Measurements from ENCODE around the gene SCYL1. TPM values are rescaled to one million over a fixed set of nuclear protein-coding genes. Genes with fewer than 3 reads are reported as not detected.
"Not testable (repeated sequence)": the region's sequence is repeated elsewhere in the genome, so short reads cannot be mapped to it uniquely, and the experiment has no call there.

The SCYL1 gene
- total RNA-seq, 4 donors from 2014 or later: 70.6 to 97.6 (median 89.2) TPM

DNA sequence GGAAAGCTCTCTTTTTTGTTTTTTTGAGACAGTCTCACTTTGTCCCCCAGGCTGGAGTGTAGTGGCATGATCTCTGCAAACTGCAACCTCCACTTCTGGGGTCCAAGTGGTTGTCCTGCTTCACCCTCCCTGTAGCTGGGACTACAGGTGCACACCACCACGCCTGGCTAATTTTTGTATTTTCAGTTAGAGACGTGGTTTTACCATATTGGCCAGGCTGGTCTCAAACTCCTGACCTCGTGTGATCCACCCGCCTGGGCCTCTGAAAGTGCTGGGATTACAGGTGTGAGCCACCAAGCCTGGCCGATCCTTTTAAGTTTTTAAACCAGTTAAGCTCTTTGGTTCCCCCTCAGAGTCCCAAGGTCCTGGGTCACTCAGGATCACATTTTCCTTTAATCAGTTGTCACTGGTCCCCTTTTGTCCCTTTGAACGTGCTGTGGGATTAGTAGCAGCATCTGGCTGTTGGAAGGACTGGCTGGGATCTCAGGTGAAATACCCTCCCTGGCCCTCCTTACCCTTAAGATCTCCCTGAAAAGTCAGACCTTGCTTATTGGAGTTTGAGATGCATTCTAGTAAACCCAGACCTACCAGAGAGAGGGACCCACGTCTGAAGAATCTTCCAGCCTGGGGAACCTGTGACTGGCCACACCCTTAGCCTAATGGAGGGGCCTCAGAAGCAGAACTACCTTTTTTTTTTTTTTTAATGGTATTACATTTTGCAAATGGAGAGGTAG, 17.9 kb upstream of the SCYL1 start:
- H3K4me3 ChIP-seq: peak overlapping the region; percentile 74 to 97
- 8 to 14% methylated on average over 5 to 7 of the region's 7 CpGs for WGBS, 2 donors (ENCODE audit: low coverage in 1 of 2)
- H3K4me1 ChIP-seq: peaks cover 7 to 58% (median 14%) of the 10 kb centered on the region in 3 donors
- peak overlapping the region; percentile 90 to 100 (median 97) for H3K27ac ChIP-seq
- TF ChIP-seq EP300 (IDR thresholded peaks at IDR 0.05): no peak
- peak; percentile 86 for TF ChIP-seq POLR2AphosphoS5 (IDR thresholded peaks at IDR 0.05)
- TF ChIP-seq POLR2A (IDR thresholded peaks at IDR 0.05): peak; percentile 49 to 52
- peak in 1 of 4 experiments; percentile 12 for TF ChIP-seq CTCF (IDR thresholded peaks at IDR 0.05)
- no peaks in the 10 kb centered on the region for H3K9me3 ChIP-seq
- peak; percentile 36 for ATAC-seq
- H3K36me3 ChIP-seq: peaks cover 34 to 50% of the 10 kb centered on the region in 2 donors
- no peaks in the 10 kb centered on the region for H3K27me3 ChIP-seq

DNA sequence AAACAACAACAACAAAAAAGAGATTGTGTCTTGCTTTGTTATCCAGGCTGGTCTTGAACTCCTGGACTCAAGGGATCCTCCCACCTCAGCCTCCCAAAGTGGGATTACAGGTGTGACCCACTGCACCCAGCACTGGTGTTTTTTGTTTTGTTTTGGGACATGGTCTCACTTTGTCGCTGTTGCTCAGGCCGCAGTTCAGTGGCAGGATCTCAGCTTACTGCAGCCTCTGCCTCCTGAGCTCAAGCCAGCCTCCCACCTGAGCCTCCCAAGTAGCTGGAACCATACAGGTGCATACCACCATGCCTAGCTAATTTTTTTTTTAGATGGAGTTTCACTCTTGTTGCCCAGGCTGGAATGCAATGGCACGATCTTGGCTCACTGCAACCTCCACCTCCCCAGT, 12.6 kb upstream of the SCYL1 start:
- peaks cover 0 to 27% (median 7%) of the 10 kb centered on the region in 3 donors for H3K4me1 ChIP-seq
- not testable (repeated sequence) for H3K9me3 ChIP-seq, ATAC-seq, H3K27ac ChIP-seq, H3K27me3 ChIP-seq, H3K36me3 ChIP-seq, H3K4me3 ChIP-seq
- 83 to 97% methylated on average over 1 to 3 of the region's 3 CpGs for WGBS, 2 donors (ENCODE audit: low coverage in 1 of 2)

DNA sequence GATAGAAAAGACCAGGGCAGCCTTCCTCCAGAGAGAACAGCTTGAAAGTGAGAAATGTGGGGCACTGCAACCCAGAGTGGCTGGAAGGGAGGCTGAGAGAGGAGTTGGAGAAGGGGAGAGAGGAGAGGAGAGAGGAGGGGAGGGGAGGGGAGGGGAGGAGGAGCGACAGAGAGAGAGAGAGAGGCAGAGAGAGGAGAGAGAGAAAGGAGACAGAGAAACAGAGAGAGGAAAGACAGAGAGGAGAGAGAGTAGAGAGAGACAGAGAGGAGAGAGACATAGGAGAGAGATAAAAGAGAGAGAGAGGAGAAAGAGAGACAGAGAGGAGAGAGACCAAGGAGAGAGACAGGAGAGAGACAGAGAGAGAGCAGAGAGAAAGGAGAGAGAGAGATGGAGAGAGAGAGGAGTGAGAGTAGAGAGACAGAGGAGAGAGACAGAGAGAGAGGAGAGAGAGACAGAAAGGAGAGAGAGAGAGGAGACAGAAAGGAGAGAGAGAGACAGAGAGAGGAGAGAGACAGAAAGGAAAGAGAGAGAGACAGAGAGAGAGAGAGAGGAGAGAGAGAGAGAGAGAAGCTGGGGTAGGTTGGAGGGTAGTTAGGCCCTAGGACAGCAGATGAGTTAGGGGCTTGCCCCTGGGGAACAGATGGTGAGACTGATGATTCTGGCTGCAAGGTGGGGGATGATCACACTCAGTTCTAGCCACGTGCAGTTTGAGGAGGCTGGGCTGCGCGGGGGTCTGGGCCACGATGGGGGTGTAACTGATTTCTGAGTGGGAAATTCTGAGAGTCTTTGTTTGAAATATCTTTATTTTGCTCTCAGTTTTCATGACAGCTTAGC, 8.5 kb upstream of the SCYL1 start:
- no peak for ATAC-seq
- TF ChIP-seq POLR2A (IDR thresholded peaks at IDR 0.05): no peak
- TF ChIP-seq POLR2AphosphoS5 (IDR thresholded peaks at IDR 0.05): no peak
- no peak for TF ChIP-seq EP300 (IDR thresholded peaks at IDR 0.05)
- no peak for TF ChIP-seq CTCF (IDR thresholded peaks at IDR 0.05)

DNA sequence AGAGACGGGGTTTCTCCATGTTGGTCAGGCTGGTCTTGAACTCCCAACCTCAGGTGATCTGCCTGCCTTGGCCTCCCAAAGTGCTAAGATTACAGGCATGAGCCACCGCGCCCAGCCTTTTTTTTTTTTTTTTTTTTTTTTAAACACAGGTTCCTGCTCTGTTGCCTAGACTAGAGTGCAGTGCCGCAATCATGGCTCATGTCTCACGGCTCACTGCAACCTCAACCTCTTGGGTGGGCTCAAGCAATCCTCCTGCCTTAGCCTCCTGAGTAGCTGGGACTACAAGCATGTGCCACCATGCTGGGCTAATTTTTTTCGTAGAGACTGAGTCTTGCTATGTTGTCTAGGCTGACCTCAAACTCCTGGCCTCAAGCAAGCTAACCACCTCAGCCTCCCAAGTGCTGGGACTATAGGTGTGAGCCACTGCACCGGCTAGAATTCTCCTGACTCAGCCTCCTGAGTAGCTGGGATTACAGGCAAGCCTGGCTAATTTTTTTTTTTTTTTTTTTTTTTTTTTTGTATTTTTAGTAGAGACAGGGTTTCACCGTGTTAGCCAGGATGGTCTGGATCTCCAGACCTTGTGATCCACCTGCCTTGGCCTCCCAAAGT, 5.8 kb upstream of the SCYL1 start:
- 86 to 92% methylated on average over 2 to 6 of the region's 8 CpGs for WGBS, 2 donors (ENCODE audit: low coverage in 1 of 2)
- not testable (repeated sequence) for H3K4me3 ChIP-seq, ATAC-seq, H3K27me3 ChIP-seq, H3K36me3 ChIP-seq, H3K27ac ChIP-seq, H3K9me3 ChIP-seq, H3K4me1 ChIP-seq

More for the DNA sequence above, 8.5 kb upstream of the SCYL1 start:
- H3K9me3 ChIP-seq: no peaks in the 10 kb centered on the region
- WGBS, 2 donors (ENCODE audit: low coverage in 1 of 2): 61 to 79% methylated on average over 3 to 4 of the region's 5 CpGs
- no peaks in the 10 kb centered on the region for H3K4me1 ChIP-seq
- no peak overlapping the region for H3K27ac ChIP-seq
- no peaks in the 10 kb centered on the region for H3K36me3 ChIP-seq
- no peak overlapping the region for H3K4me3 ChIP-seq
- H3K27me3 ChIP-seq: no peaks in the 10 kb centered on the region

- H3K27me3 ChIP-seq, H3K9me3 ChIP-seq, H3K27ac ChIP-seq, ATAC-seq, H3K4me3 ChIP-seq: not testable (repeated sequence)
- peaks cover 3 to 27% (median 14%) of the 10 kb centered on the region in 3 donors for H3K4me1 ChIP-seq
- peaks cover 0 to 10% of the 10 kb centered on the region in 2 donors for H3K36me3 ChIP-seq
- WGBS, 2 donors (ENCODE audit: low coverage in 1 of 2): 67 to 89% methylated on average over 14 to 16 of the region's 20 CpGs
These were observed 2.9 kb upstream of the SCYL1 start for GRCh38 chr11:65521777-65522521.

- peaks cover 3 to 36% (median 14%) of the 10 kb centered on the region in 3 donors for H3K4me1 ChIP-seq
- not testable (repeated sequence) for ATAC-seq, H3K9me3 ChIP-seq, H3K27me3 ChIP-seq, H3K4me3 ChIP-seq, H3K27ac ChIP-seq
- peaks cover 0 to 21% of the 10 kb centered on the region in 2 donors for H3K36me3 ChIP-seq
- WGBS, 2 donors (ENCODE audit: low coverage in 1 of 2): 76 to 86% methylated on average over 9 to 15 of the region's 18 CpGs
These were observed 1.9 kb upstream of the SCYL1 start for GRCh38 chr11:65522718-65523630.

- not testable (repeated sequence) for H3K27me3 ChIP-seq, H3K4me3 ChIP-seq, ATAC-seq, H3K9me3 ChIP-seq
- Histone ChIP-seq H3K4me1 (peaks cover 3 to 42% (median 14%) of the 10 kb centered on the region in 3 donors), H3K36me3 (peaks cover 0 to 27% of the 10 kb centered on the region in 2 donors), H3K27ac (peak overlapping the region in 3 of 4 donors; percentile 87 to 93 (median 91))
- 84 to 93% methylated on average over 4 to 5 of the region's 7 CpGs for WGBS, 2 donors (ENCODE audit: low coverage in 1 of 2)
These were observed 1.3 kb upstream of the SCYL1 start for GRCh38 chr11:65523631-65523968.
